ENCODE results near the gene MAML2.

GRCh38 chr11:96227244-96227643 lies 115.8 kb downstream of the MAML2 start:
- TF ChIP-seq CTCF (IDR thresholded peaks at IDR 0.05 in 8 of 11, conservative IDR thresholded peaks at IDR 0.05 in 3 of 11) (no peak), POLR2A (IDR thresholded peaks at IDR 0.05) (no peak)

All from spleen (tissue), 7 donors.